ENCODE results near the gene KDM1B.

GRCh38 chr6:18126121-18126520 lies 29.1 kb upstream of the KDM1B start:
- TF ChIP-seq POLR2A (IDR thresholded peaks at IDR 0.05) (no peak), CTCF (IDR thresholded peaks at IDR 0.05) (no peak)
